ENCODE measurements around the gene FMNL2. TPM values are rescaled to one million over a fixed set of nuclear protein-coding genes. Genes with fewer than 3 reads are reported as not detected.

Gene FMNL2
- total and polyA plus RNA-seq, 2 of the 4 experiments (the other 2 are of a cell fraction) = 10.9 to 11.4 TPM

- BruUV-seq (replicated peaks) = no TSS peak
- CTCF ChIA-PET = no interaction called here
- TF ChIP-seq ELK1 (IDR thresholded peaks at IDR 0.05; ENCODE audit: borderline replicate concordance, low read depth, low read length) (no peak), RFX5 (IDR thresholded peaks at IDR 0.05; ENCODE audit: low read depth, low read length) (no peak), NFE2L2 (IDR thresholded peaks at IDR 0.05; ENCODE audit: low read depth, low read length) (no peak), SMC3 (IDR thresholded peaks at IDR 0.05; ENCODE audit: low read depth, low read length) (no peak), CEBPB (IDR thresholded peaks at IDR 0.05; ENCODE audit: low read depth, low read length) (no peak), BHLHE40 (IDR thresholded peaks at IDR 0.05; ENCODE audit: low read depth, low read length) (no peak), CHD1 (IDR thresholded peaks at IDR 0.05; ENCODE audit: low read depth, low read length) (no peak), FOS (IDR thresholded peaks at IDR 0.05; ENCODE audit: low read depth, low read length) (no peak), USF2 (IDR thresholded peaks at IDR 0.05; ENCODE audit: low read depth, low read length) (no peak), RAD21 (IDR thresholded peaks at IDR 0.05; ENCODE audit: low read length) (no peak), MXI1 (IDR thresholded peaks at IDR 0.05; ENCODE audit: borderline replicate concordance, low read depth, low read length) (no peak), MAZ (IDR thresholded peaks at IDR 0.05; ENCODE audit: borderline replicate concordance, low read depth, low read length) (no peak), CTCF (conservative IDR thresholded peaks at IDR 0.05; ENCODE audit: low read depth, low read length) (no peak)
Observed at GRCh38 chr2:152499896-152500735, 165.1 kb downstream of the FMNL2 start.

More at GRCh38 chr2:152499896-152500735, 165.1 kb downstream of the FMNL2 start:
- peak; percentile 37 for DNase-seq
- Histone ChIP-seq H4K91ac (ENCODE audit: insufficient read depth, low read depth, low read length) (no peak overlapping the region), H2AFZ (replicated peaks; ENCODE audit: low read length, poor library complexity) (no peak overlapping the region), H3K36me3 (ENCODE audit: control insufficient read depth, insufficient read depth, low read length) (no peaks in the 10 kb centered on the region), H2BK20ac (ENCODE audit: low read depth, low read length) (no peak overlapping the region), H3K4me1 (ENCODE audit: control insufficient read depth, insufficient read depth, low read length) (peaks cover 24% of the 10 kb centered on the region), H3K56ac (ENCODE audit: extremely low read depth, insufficient read depth, low read length) (no peak overlapping the region), H3K14ac (replicated peaks; ENCODE audit: low read depth, low read length) (peak overlapping the region; percentile 33; the same call in 1 of the 2 replicates), H3K27me3 (ENCODE audit: control insufficient read depth, insufficient read depth, low read length) (no peaks in the 10 kb centered on the region), H4K5ac (ENCODE audit: low read depth, low read length) (peak overlapping the region; percentile 54), H2BK120ac (ENCODE audit: low read depth, low read length) (no peak overlapping the region; the same call in 1 of the 2 replicates), H3K27ac (ENCODE audit: insufficient read depth, low read length) (peak overlapping the region; percentile 22; the same call in 1 of the 2 replicates), H3K23ac (ENCODE audit: low read depth, low read length) (no peak overlapping the region; the same call in 1 of the 2 replicates), H2AK5ac (ENCODE audit: low read depth, low read length) (peak overlapping the region; percentile 24; the same call in 1 of the 2 replicates), H3K4ac (ENCODE audit: low read depth, low read length) (no peak overlapping the region), H3K4me2 (ENCODE audit: low read depth, low read length) (peak overlapping the region; percentile 89), H2AK9ac (replicated peaks; ENCODE audit: low read depth, low read length, poor library complexity) (no peak overlapping the region), H2BK5ac (ENCODE audit: low read depth, low read length, poor library complexity, severe bottlenecking) (peak overlapping the region; percentile 4), H3K4me3 (ENCODE audit: insufficient read depth, low read depth, low read length) (no peak overlapping the region; the same call in 1 of the 2 replicates), H4K20me1 (ENCODE audit: insufficient read depth, low read length) (no peaks in the 10 kb centered on the region), H4K8ac (ENCODE audit: low read depth in 2 of 2, low read length in 2 of 2) (0 out of 4 replicates have a peak overlapping the region, but pooled peaks of 1 of the 2 experiments have one; percentile 16), H3K18ac (ENCODE audit: low read depth, low read length) (peak overlapping the region; percentile 86; the same call in 1 of the 2 replicates), H3K79me1 (ENCODE audit: low read depth in 1 of 2, low read length in 2 of 2) (peaks cover 25 to 41% of the 10 kb centered on the region in 2 experiments; a peak in 3 of 4 replicates), H3K9me3 (ENCODE audit: control insufficient read depth, insufficient read depth, low read length) (no peaks in the 10 kb centered on the region), H3K9ac (ENCODE audit: low read depth, low read length) (no peak overlapping the region; the same call in 1 of the 2 replicates), H3K9me1 (ENCODE audit: insufficient read depth, low read length) (no peaks in the 10 kb centered on the region), H2BK15ac (ENCODE audit: low read depth, low read length) (no peak overlapping the region; the same call in 2 of the 3 replicates)
- WGBS, 2 experiments (ENCODE audit: extremely low coverage in 2 of 2, insufficient read length in 1 of 2) = 40% methylated on average over 1 of the region's 14 CpGs; no CpG with 5 or more reads in 1 of the 2 experiments
- dilution Hi-C loops (cut with HindIII; ENCODE audit: low sequenced_read_pairs, unreplicated experiment) (no loop called here), in situ Hi-C loops (cut with MboI; ENCODE audit: low sequenced_read_pairs) (no loop called here), intact Hi-C loops (cut with micrococcal nuclease) (no loop called here)
- ATAC-seq (ENCODE audit: low read depth) = peak; percentile 50
- POLR2A ChIA-PET (ENCODE audit: unreplicated experiment) = interaction anchor here (0.9 kb wide), 1 partner anchor 10 kb away, joined by 3 read pairs; no protein-coding TSS in a partner anchor

Measured in IMR-90 (cell line).